ENCODE results near the gene OSTM1. TPM values are rescaled to one million over a fixed set of nuclear protein-coding genes. Genes with fewer than 3 reads are reported as not detected.

OSTM1 gene
- total and polyA plus RNA-seq, 2 of the 8 experiments (the other 6 are each of a cell fraction or from before 2014, with no cell fraction given) = 17.7 to 26.1 TPM

DNA sequence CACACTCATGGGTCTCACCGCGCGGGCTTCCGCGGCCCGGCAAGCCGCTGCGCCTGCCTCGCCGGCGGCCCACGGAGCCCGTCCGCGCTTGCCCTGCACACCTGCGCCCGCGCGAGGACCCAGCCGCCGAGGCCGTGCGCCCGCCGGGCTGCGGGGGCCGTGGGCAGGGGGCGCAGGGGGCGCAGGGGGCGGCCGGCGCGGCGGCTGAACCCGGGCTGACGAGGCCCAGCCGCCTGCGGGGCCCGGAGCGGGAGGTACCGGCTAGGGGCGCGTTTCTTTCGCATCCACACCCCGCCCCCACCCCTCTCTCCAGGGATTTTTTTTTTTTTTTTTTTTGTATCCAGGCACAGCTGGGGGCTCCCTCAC, 43.8 kb upstream of the OSTM1 start (continued):
- no peak for TF ChIP-seq HDAC6 (IDR thresholded peaks at IDR 0.05; ENCODE audit: low read depth, low read length)
- no peak for TF ChIP-seq NRF1 (IDR thresholded peaks at IDR 0.05; ENCODE audit: low read depth, low read length)
- no peak for TF ChIP-seq ASH2L (IDR thresholded peaks at IDR 0.05; ENCODE audit: low read length)
- no peak for TF ChIP-seq PHF8 (conservative IDR thresholded peaks at IDR 0.05; ENCODE audit: low read depth, low read length)
- TF ChIP-seq ATF3 (IDR thresholded peaks at IDR 0.05; ENCODE audit: insufficient read depth, low read depth, low read length) = no peak
- no peak for TF ChIP-seq RNF2 (IDR thresholded peaks at IDR 0.05; ENCODE audit: borderline replicate concordance, low read depth, low read length, missing control alignments, poor library complexity, severe bottlenecking)
